Activated B cell treated with CpG ODN at 0.5 μM for 24 hours (primary cell): ENCODE results near the gene RBPMS2. TPM values are rescaled to one million over a fixed set of nuclear protein-coding genes. Genes with fewer than 3 reads are reported as not detected.

ENCODE experiments used
- ATAC-seq: fragments of 200-7000 bp; cut with Tn5 transposase; one replicate; pipeline ENCODE4 v1.10.0; 2021; ENCODE audit warnings: low read depth, mild to moderate bottlenecking, moderate library complexity
- CTCF ChIA-PET: fragments of 350-600 bp; sonication (Branson Sonifier 250); formaldehyde crosslinking; loops from one replicate; lab custom pipeline; 2021; ENCODE audit warnings: antibody characterized with exemption; lab: Charles Lee
- POLR2A ChIA-PET: fragments of 350-600 bp; sonication (Branson Sonifier 250); formaldehyde crosslinking; loops from one replicate; lab custom pipeline; 2021; ENCODE audit warnings: antibody characterized with exemption; lab: Charles Lee
- DNase-seq: peaks from one replicate; pipeline ENCODE4 v3.0.0; 2022
- H3K27ac Mint-ChIP-seq: one replicate; pipeline ENCODE4 v1.8.0; 2020; ENCODE audit warnings: mixed read lengths
- H3K27me3 Mint-ChIP-seq: one replicate; pipeline ENCODE4 v1.8.0; 2021; ENCODE audit warnings: mixed read lengths
- H3K36me3 Mint-ChIP-seq: one replicate; pipeline ENCODE4 v1.8.0; 2021; ENCODE audit warnings: low read depth, mixed read lengths
- H3K4me1 Mint-ChIP-seq: one replicate; pipeline ENCODE4 v1.8.0; 2021; ENCODE audit warnings: mixed read lengths
- H3K4me3 Mint-ChIP-seq: one replicate; pipeline ENCODE4 v1.8.0; 2020; ENCODE audit warnings: mild to moderate bottlenecking, mixed read lengths
- H3K9me3 Mint-ChIP-seq: one replicate; pipeline ENCODE4 v1.8.0; 2020; ENCODE audit warnings: mixed read lengths
- intact Hi-C: fragments of 100-400 bp; cut with micrococcal nuclease; formaldehyde crosslinking; loops from one replicate; pipeline ENCODE4 v1.15.1; 2024
- total RNA-seq: library from RNA; stranded (reverse); gene quantifications from 2 replicates; pipeline ENCODE4 v1.2.3, GENCODE V29; 2022
- TF ChIP-seq, protein P1 (sequence below): fragments of 200-600 bp; IDR thresholded peaks from one replicate; pipeline ENCODE4 v1.8.0; 2022; ENCODE audit warnings: antibody characterized with exemption, mild to moderate bottlenecking

RBPMS2 gene
- total RNA-seq, 1 donor from 2014 or later: 0.93 TPM

- POLR2A ChIA-PET: interaction anchor here (1.1 to 5.7 kb wide), 2 partner anchors 13 to 81 kb away, joined by 3 to 51 read pairs; partner anchors contain the start of gene PIF1
- no peak overlapping the region for H3K4me3 Mint-ChIP-seq
Observed at GRCh38 chr15:64813075-64813474, 37.7 kb upstream of the RBPMS2 start.

GRCh38 chr15:64810497-64811326 is 35.3 kb upstream of the RBPMS2 start:
- ChIA-PET POLR2A (interaction anchor here (0.6 to 5.7 kb wide), 5 partner anchors 55 to 185 kb away, joined by 3 to 51 read pairs (median 3); no protein-coding TSS in a partner anchor), CTCF (interaction anchor here (0.7 to 4.4 kb wide), 20 partner anchors 8 to 125 kb away, joined by 3 to 85 read pairs (median 4); partner anchors contain the start of gene ANKDD1A)
- no peaks in the 10 kb centered on the region for H3K9me3 Mint-ChIP-seq
- H3K4me1 Mint-ChIP-seq: peaks cover 25% of the 10 kb centered on the region
- no peak for DNase-seq
- no peak overlapping the region for H3K27ac Mint-ChIP-seq
- ATAC-seq: no peak
- no peaks in the 10 kb centered on the region for H3K27me3 Mint-ChIP-seq
- intact Hi-C loops: loop anchor here (1.0 to 5.0 kb wide), 6 partner anchors 38 to 124 kb away; no protein-coding TSS in a partner anchor
- TF ChIP-seq, protein P1, sequence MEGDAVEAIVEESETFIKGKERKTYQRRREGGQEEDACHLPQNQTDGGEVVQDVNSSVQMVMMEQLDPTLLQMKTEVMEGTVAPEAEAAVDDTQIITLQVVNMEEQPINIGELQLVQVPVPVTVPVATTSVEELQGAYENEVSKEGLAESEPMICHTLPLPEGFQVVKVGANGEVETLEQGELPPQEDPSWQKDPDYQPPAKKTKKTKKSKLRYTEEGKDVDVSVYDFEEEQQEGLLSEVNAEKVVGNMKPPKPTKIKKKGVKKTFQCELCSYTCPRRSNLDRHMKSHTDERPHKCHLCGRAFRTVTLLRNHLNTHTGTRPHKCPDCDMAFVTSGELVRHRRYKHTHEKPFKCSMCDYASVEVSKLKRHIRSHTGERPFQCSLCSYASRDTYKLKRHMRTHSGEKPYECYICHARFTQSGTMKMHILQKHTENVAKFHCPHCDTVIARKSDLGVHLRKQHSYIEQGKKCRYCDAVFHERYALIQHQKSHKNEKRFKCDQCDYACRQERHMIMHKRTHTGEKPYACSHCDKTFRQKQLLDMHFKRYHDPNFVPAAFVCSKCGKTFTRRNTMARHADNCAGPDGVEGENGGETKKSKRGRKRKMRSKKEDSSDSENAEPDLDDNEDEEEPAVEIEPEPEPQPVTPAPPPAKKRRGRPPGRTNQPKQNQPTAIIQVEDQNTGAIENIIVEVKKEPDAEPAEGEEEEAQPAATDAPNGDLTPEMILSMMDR: no peak
- H3K4me3 Mint-ChIP-seq: no peak overlapping the region
- no peaks in the 10 kb centered on the region for H3K36me3 Mint-ChIP-seq

More at GRCh38 chr15:64813075-64813474, 37.7 kb upstream of the RBPMS2 start:
- ATAC-seq (peak; percentile 41), DNase-seq (no peak)
- CTCF ChIA-PET: interaction anchor here (1.1 to 1.2 kb wide), 2 partner anchors 13 to 82 kb away, joined by 3 to 4 read pairs; partner anchors contain the start of gene PIF1
- H3K27ac Mint-ChIP-seq: no peak overlapping the region
- TF ChIP-seq, protein P1: no peak
- H3K9me3 Mint-ChIP-seq: no peaks in the 10 kb centered on the region
- H3K4me1 Mint-ChIP-seq: peaks cover 25% of the 10 kb centered on the region
- intact Hi-C loops: loop anchor here (5.0 kb wide), 2 partner anchors 41 to 61 kb away; no protein-coding TSS in a partner anchor
- H3K27me3 Mint-ChIP-seq: no peaks in the 10 kb centered on the region
- no peaks in the 10 kb centered on the region for H3K36me3 Mint-ChIP-seq

GRCh38 chr15:64809649-64810496 is 34.5 kb upstream of the RBPMS2 start:
- Mint-ChIP-seq H3K27me3 (no peaks in the 10 kb centered on the region), H3K9me3 (no peaks in the 10 kb centered on the region), H3K4me1 (peaks cover 25% of the 10 kb centered on the region), H3K27ac (no peak overlapping the region), H3K36me3 (no peaks in the 10 kb centered on the region), H3K4me3 (no peak overlapping the region)
- POLR2A ChIA-PET: interaction anchor here (0.6 to 5.7 kb wide), 4 partner anchors 56 to 84 kb away, joined by 3 to 51 read pairs (median 3); no protein-coding TSS in a partner anchor
- peak; percentile 61 for DNase-seq
- intact Hi-C loops: loop anchor here (1.0 to 5.0 kb wide), 6 partner anchors 38 to 123 kb away; no protein-coding TSS in a partner anchor
- peak; percentile 43 for ATAC-seq
- CTCF ChIA-PET: interaction anchor here (0.7 to 4.4 kb wide), 28 partner anchors 9 to 199 kb away, joined by 3 to 85 read pairs (median 4); partner anchors contain the start of genes ANKDD1A and PIF1
- TF ChIP-seq, protein P1: peak; percentile 90

- Mint-ChIP-seq H3K4me1 (peaks cover 25% of the 10 kb centered on the region), H3K36me3 (no peaks in the 10 kb centered on the region), H3K9me3 (no peaks in the 10 kb centered on the region), H3K27ac (no peak overlapping the region), H3K27me3 (no peaks in the 10 kb centered on the region), H3K4me3 (no peak overlapping the region)
- DNase-seq (no peak), ATAC-seq (no peak)
- intact Hi-C loops: no loop called here
- POLR2A ChIA-PET: interaction anchor here (0.6 to 5.7 kb wide), 2 partner anchors 85 to 447 kb away, joined by 4 to 51 read pairs; no protein-coding TSS in a partner anchor
- CTCF ChIA-PET: interaction anchor here (0.7 to 4.4 kb wide), 19 partner anchors 8 to 200 kb away, joined by 3 to 85 read pairs (median 6); partner anchors contain the start of gene PIF1
- TF ChIP-seq, protein P1: no peak
Observed at GRCh38 chr15:64808785-64809453, 33.5 kb upstream of the RBPMS2 start.
